Heart right ventricle (tissue), 16 donors: ENCODE results near the gene TMEM242. TPM values are rescaled to one million over a fixed set of nuclear protein-coding genes. Genes with fewer than 3 reads are reported as not detected.

Experiments
- ATAC-seq, 8 donors: fragments of 200-7000 bp; cut with Tn5 transposase; one replicate each; pipeline ENCODE4 v1.9.1; 2020; ENCODE audit warnings: mild to moderate bottlenecking in 8 of 8, moderate library complexity in 8 of 8, moderate number of reproducible peaks in 1 of 8
- DNase-seq, 2 donors: peaks; one replicate each; pipeline ENCODE4 v3.0.0-alpha.2; 2020
- H3K27ac ChIP-seq, 10 donors: fragments of 200-600 bp; sonication (generic) in 2 of 10; one replicate each; pipeline versions ENCODE4 v1.5.0 to v1.8.0; 2020 to 2022; ENCODE audit warnings: mild to moderate bottlenecking in 3 of 10
- H3K27me3 ChIP-seq, 7 donors: fragments of 200-600 bp; one replicate each; pipeline ENCODE4 v1.8.0; 2021 to 2022; ENCODE audit warnings: mild to moderate bottlenecking in 2 of 7
- H3K36me3 ChIP-seq, 9 donors: fragments of 200-600 bp; sonication (generic) in 1 of 9; one replicate each; pipeline versions ENCODE4 v1.5.0 to v1.8.0; 2020 to 2022; ENCODE audit warnings: mild to moderate bottlenecking in 2 of 9
- H3K4me1 ChIP-seq, 9 donors: fragments of 200-600 bp; sonication (generic) in 1 of 9; one replicate each; pipeline versions ENCODE4 v1.5.0 to v1.8.0; 2020 to 2022; ENCODE audit warnings: mild to moderate bottlenecking in 4 of 9
- H3K4me3 ChIP-seq, 10 donors: fragments of 200-600 bp; sonication (generic) in 2 of 10; one replicate each; pipeline versions ENCODE4 v1.5.0 to v1.8.0; 2020 to 2022; ENCODE audit warnings: mild to moderate bottlenecking in 7 of 10, moderate library complexity in 2 of 10
- H3K9me3 ChIP-seq, 11 donors: fragments of 200-600 bp in 10 of 11; sonication (generic) in 2 of 11; one replicate each; pipeline versions ENCODE4 v1.5.0 to v1.8.0; 2013 to 2022; ENCODE audit warnings: mild to moderate bottlenecking in 2 of 11, control low read depth in 1 of 11, moderate library complexity in 1 of 11
- CTCF ChIP-seq, 9 donors: fragments of 200-600 bp; sonication (generic) in 2 of 9; IDR thresholded peaks; one replicate each; pipeline versions ENCODE4 v1.5.0 to v1.8.0; 2021 to 2022; ENCODE audit warnings: antibody characterized with exemption in 9 of 9, mild to moderate bottlenecking in 5 of 9, moderate library complexity in 1 of 9
- WGBS, 2 donors: extraction: QIAGEN DNeasy Blood & Tissue Kit; methylation state at CpG; one replicate each; pipeline ENCODE4 v1.1.7; 2013; ENCODE audit warnings: inconsistent platforms in 1 of 2; 5-methylcytosine and 5-hydroxymethylcytosine counted together
- intact Hi-C, 10 donors: fragments of 100-400 bp; cut with DNase I; formaldehyde crosslinking; loops; one replicate each; pipeline versions ENCODE4 v1.11.1 to v1.14.2; 2022
- polyA plus RNA-seq, 2 donors: library from polyadenylated mRNA; stranded (reverse); fragments of 200-250 nt; gene quantifications; one replicate each; pipeline ENCODE4 v1.2.3, GENCODE V29; 2013
- total RNA-seq, 10 donors: library from RNA; stranded (reverse); fragmentation: NEBNext Ultra II Directional in 3 of 10; extraction: Animal tissue kit (Norgen Biotek cat#: 25700) in 3 of 10; gene quantifications; one replicate each; pipeline versions ENCODE4 v1.2.1 to v1.2.4, GENCODE V29; 2021 to 2023
- donor health status: Arrhythmogenic right ventricular cardiomyopathy.
- donor health status: ischemic (EF 13 %, LVEDD 7.1; RV severe dilation, severe dysfunction).
- donor health status: healthy with polysubstance abuse.
- donor health status: DM: no; HTN: yes; CAD: no.
- donor health status: DM: no; HTN: no; CAD: no.
- donor health status: ischemic (EF 25% LVEDD 6.9; RV normal size, moderate dysfunction).
- donor health status: ischemic (EF 25% LVEDD 5.7; RV mildly dilated, moderate dysfunction).
- donor health status: healthy.
- donor health status: DM: yes; HTN: yes; CAD: no.
- donor health status: Ischemic cardiomyopathy.
- donor health status: ischemic (EF 35%, LVEDD 5.7; RV mildly dilated, moderate dysfunction).
- donor health status: nonischemic (EF 11% LVEDD 7.7; RV severe dilation, severe dysfunction).
- donor health status: DM: yes; HTN: yes; CAD: no.
- donor health status: PGD.
- donor health status: ischemic (EF 29% LVEDD 5.4; RV normal size, mild dysfunction).
- donor health status: nonischemic (EF 23%, LVEDD 6.1; RV moderate dilation, normal function).

The TMEM242 gene
- total and polyA plus RNA-seq, 12 donors = 8.9 to 18.7 (median 16.2) TPM

DNA sequence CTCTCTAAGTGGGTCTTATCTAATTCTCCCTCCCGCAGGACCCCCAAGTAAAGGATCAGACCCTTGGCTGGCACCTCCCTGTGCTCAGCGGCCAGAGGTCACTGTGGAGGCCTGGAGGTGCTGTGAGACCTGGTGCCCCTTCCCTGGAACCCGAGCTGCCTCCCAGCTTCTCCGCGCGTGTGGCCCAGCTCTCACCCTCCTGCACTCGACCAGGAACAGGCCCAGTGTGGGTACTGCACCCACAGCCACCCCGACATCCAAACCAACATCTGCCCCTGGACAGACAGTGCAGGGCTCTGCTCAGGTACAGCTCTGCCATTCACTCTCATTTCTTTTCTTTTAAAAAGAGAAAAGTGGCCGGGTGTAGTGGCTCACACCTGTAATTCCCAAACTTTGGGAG lies 42.4 kb downstream of the TMEM242 start:
- Histone ChIP-seq H3K27me3 (no peaks in the 10 kb centered on the region), H3K4me1 (peaks cover 0 to 12% (median 0%) of the 10 kb centered on the region in 9 donors), H3K4me3 (no peak overlapping the region), H3K9me3 (no peaks in the 10 kb centered on the region), H3K27ac (no peak overlapping the region), H3K36me3 (no peaks in the 10 kb centered on the region)
- 91% methylated on average over 9 of the region's 9 CpGs for WGBS, 2 donors
- no peak for TF ChIP-seq CTCF (IDR thresholded peaks at IDR 0.05)
- ATAC-seq (no peak), DNase-seq (no peak)
- intact Hi-C loops = no loop called here

GRCh38 chr6:157280157-157280556 lies 43.2 kb downstream of the TMEM242 start:
- Histone ChIP-seq H3K27ac (no peak overlapping the region), H3K27me3 (no peaks in the 10 kb centered on the region), H3K36me3 (no peaks in the 10 kb centered on the region), H3K4me1 (peaks cover 0 to 15% (median 1%) of the 10 kb centered on the region in 9 donors), H3K9me3 (no peaks in the 10 kb centered on the region), H3K4me3 (no peak overlapping the region)
- 74 to 80% methylated on average over 17 of the region's 17 CpGs for WGBS, 2 donors
- ATAC-seq (no peak), DNase-seq (no peak)
- no peak for TF ChIP-seq CTCF (IDR thresholded peaks at IDR 0.05)
- intact Hi-C loops = no loop called here

DNA sequence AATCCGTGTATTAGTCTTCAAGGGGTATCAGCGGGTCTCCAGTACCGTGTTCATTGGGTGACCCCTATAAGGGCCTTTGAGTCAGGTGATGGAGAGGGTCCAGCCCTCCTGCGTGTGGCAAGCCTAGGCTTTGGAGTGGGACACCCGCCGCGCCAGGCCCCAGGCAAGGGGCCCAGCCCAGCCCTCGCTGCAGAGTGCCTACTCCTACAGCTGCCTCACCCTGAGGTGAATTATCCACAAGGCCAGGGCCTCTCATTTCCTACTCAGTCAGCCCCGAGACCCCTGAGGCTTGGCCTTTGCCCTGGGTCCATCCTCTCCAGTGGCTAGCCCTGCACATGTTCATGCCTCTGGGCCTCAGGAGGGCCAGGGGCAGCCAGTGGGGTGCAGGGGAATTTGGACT lies 45.1 kb downstream of the TMEM242 start:
- H3K4me3 ChIP-seq = no peak overlapping the region
- intact Hi-C loops = loop anchor here (10.0 kb wide), 7 partner anchors 53 to 1963 kb away; partner anchors contain the start of gene TFB1M (in 1 of the 10)
- no peaks in the 10 kb centered on the region for H3K27me3 ChIP-seq
- H3K36me3 ChIP-seq = no peaks in the 10 kb centered on the region
- WGBS, 2 donors = 97% methylated on average over 9 of the region's 9 CpGs
- no peaks in the 10 kb centered on the region for H3K9me3 ChIP-seq
- ATAC-seq (no peak), DNase-seq (no peak)
- H3K4me1 ChIP-seq = peaks cover 0 to 30% (median 5%) of the 10 kb centered on the region in 9 donors
- no peak overlapping the region for H3K27ac ChIP-seq
- no peak for TF ChIP-seq CTCF (IDR thresholded peaks at IDR 0.05)

GRCh38 chr6:157276731-157277130 lies 46.6 kb downstream of the TMEM242 start:
- ATAC-seq = no peak
- no peak for TF ChIP-seq CTCF (IDR thresholded peaks at IDR 0.05)
- H3K27me3 ChIP-seq = no peaks in the 10 kb centered on the region
- H3K27ac ChIP-seq = no peak overlapping the region
- no peaks in the 10 kb centered on the region for H3K9me3 ChIP-seq
- 89% methylated on average over 9 of the region's 9 CpGs for WGBS, 2 donors
- H3K4me3 ChIP-seq = no peak overlapping the region
- DNase-seq = no peak
- intact Hi-C loops = loop anchor here (10.0 kb wide), 7 partner anchors 52 to 1962 kb away; partner anchors contain the start of gene TFB1M (in 1 of the 10)
- H3K36me3 ChIP-seq = no peaks in the 10 kb centered on the region
- peaks cover 0 to 43% (median 5%) of the 10 kb centered on the region in 9 donors for H3K4me1 ChIP-seq
